NB4 (cell line): Measurements from ENCODE around the gene PRC1.

Source experiments
- DNase-seq: peaks from one replicate; pipeline ENCODE4 v3.0.0; 2010; ENCODE audit warnings: low read depth
- H3K4me3 ChIP-seq: one replicate; pipeline ENCODE4 v1.5.1; 2011; ENCODE audit warnings: mild to moderate bottlenecking, low read depth, low read length, moderate library complexity
- CTCF ChIP-seq: IDR thresholded peaks from one replicate; pipeline ENCODE4 v1.5.1; 2012; ENCODE audit warnings: low read depth, low read length
- MAX ChIP-seq: IDR thresholded peaks from 2 replicates; pipeline ENCODE4 v1.6.1; 2011; ENCODE audit warnings: low read depth, low read length
- MYC ChIP-seq: IDR thresholded peaks from 2 replicates; pipeline ENCODE4 v1.6.1; 2011; ENCODE audit warnings: low read depth, low read length
- POLR2A ChIP-seq: IDR thresholded peaks from 2 replicates; pipeline ENCODE4 v1.6.1; 2011; ENCODE audit warnings: mild to moderate bottlenecking; ENCODE audit not compliant: insufficient read length; ENCODE audit errors: extremely low read depth

Gene PRC1

GRCh38 chr15:90986790-90987507 lies 7.4 kb downstream of the PRC1 start:
- no peak for TF ChIP-seq POLR2A
- no peak for TF ChIP-seq MYC
- no peak for TF ChIP-seq CTCF
- no peak for TF ChIP-seq MAX
- no peak overlapping the region for H3K4me3 ChIP-seq
- DNase-seq = no peak

- peak; percentile 66 for DNase-seq
- no peak overlapping the region for H3K4me3 ChIP-seq
Measured at GRCh38 chr15:90982135-90982534, 12.2 kb downstream of the PRC1 start.

GRCh38 chr15:90981681-90982080 lies 12.7 kb downstream of the PRC1 start:
- no peak overlapping the region for H3K4me3 ChIP-seq
- DNase-seq = no peak

More at GRCh38 chr15:90982135-90982534, 12.2 kb downstream of the PRC1 start:
- no peak for TF ChIP-seq MAX

GRCh38 chr15:90979582-90979981 lies 14.8 kb downstream of the PRC1 start:
- TF ChIP-seq MYC (no peak), MAX (no peak), CTCF (no peak), POLR2A (no peak)
- H3K4me3 ChIP-seq = no peak overlapping the region
- DNase-seq = no peak

More at GRCh38 chr15:90981681-90982080, 12.7 kb downstream of the PRC1 start:
- TF ChIP-seq MAX (no peak), POLR2A (no peak), CTCF (no peak), MYC (no peak)

- DNase-seq = no peak
- H3K4me3 ChIP-seq = no peak overlapping the region
- no peak for TF ChIP-seq MYC
- TF ChIP-seq POLR2A = no peak
- no peak for TF ChIP-seq MAX
- no peak for TF ChIP-seq CTCF
Measured at GRCh38 chr15:90974216-90974615, 20.1 kb downstream of the PRC1 start.

GRCh38 chr15:90972133-90972532 lies 22.2 kb downstream of the PRC1 start:
- H3K4me3 ChIP-seq = no peak overlapping the region
- DNase-seq = no peak
- no peak for TF ChIP-seq POLR2A
- no peak for TF ChIP-seq CTCF
- no peak for TF ChIP-seq MAX
- TF ChIP-seq MYC = no peak
